Fibroblast of pulmonary artery (primary cell): Measurements from ENCODE around the gene SULT2A1.
"Not testable (repeated sequence)": the region's sequence is repeated elsewhere in the genome, so short reads cannot be mapped to it uniquely, and the experiment has no call there.

Experiments used
- DNase-seq: peaks from one replicate; pipeline ENCODE4 v3.0.0-alpha.2; 2010; ENCODE audit warnings: low read depth
- H3K4me3 ChIP-seq: replicated peaks from 2 replicates; pipeline ENCODE4 v1.5.1; 2011; ENCODE audit warnings: low read depth, mild to moderate bottlenecking, control low read depth, low read length, moderate library complexity
- CTCF ChIP-seq: IDR thresholded peaks from 2 replicates; pipeline ENCODE4 v1.5.1; 2011; ENCODE audit warnings: mild to moderate bottlenecking, control low read depth, low read length, inconsistent platforms; ENCODE audit errors: missing control alignments

The SULT2A1 gene, protein sequence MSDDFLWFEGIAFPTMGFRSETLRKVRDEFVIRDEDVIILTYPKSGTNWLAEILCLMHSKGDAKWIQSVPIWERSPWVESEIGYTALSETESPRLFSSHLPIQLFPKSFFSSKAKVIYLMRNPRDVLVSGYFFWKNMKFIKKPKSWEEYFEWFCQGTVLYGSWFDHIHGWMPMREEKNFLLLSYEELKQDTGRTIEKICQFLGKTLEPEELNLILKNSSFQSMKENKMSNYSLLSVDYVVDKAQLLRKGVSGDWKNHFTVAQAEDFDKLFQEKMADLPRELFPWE

GRCh38 chr19:47886010-47886559 lies at the start of gene SULT2A1:
SULT2A1 (minus strand) TSS chr19:47886315; CDS start chr19:47886257, 58 bp downstream.
- no peak within 1 kb of the TSS for H3K4me3 ChIP-seq
- no peak for TF ChIP-seq CTCF
- no peak for DNase-seq

GRCh38 chr19:47928581-47928980 lies 42.5 kb upstream of the SULT2A1 start:
- H3K4me3 ChIP-seq, DNase-seq: not testable (repeated sequence)

GRCh38 chr19:47920107-47920506 lies 34.0 kb upstream of the SULT2A1 start:
- not testable (repeated sequence) for DNase-seq, H3K4me3 ChIP-seq

GRCh38 chr19:47910191-47910590 lies 24.1 kb upstream of the SULT2A1 start:
- not testable (repeated sequence) for H3K4me3 ChIP-seq, DNase-seq

- not testable (repeated sequence) for H3K4me3 ChIP-seq, DNase-seq
These were observed 23.2 kb upstream of the SULT2A1 start for GRCh38 chr19:47909350-47909749.

DNA sequence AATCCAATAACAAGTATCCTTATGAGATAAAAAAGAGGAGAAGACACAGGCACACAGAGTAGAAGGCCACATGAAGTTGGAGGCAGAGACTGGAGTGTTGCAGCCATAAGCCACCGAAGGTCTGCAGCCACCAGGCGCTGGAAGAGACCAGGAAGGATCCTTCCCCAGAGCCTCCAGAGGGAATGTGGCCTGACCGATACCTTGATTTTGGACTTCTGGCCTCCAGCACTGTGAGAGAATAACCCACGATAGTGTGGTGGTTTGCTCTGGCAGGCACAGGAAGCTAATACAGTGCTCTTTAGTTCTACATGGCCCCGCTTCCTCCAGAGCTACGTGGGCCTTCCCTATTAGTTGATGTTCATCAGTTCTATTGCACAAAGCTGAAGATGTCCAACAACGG lies 15.3 kb upstream of the SULT2A1 start:
- no peak overlapping the region for H3K4me3 ChIP-seq
- TF ChIP-seq CTCF: no peak
- no peak for DNase-seq

DNA sequence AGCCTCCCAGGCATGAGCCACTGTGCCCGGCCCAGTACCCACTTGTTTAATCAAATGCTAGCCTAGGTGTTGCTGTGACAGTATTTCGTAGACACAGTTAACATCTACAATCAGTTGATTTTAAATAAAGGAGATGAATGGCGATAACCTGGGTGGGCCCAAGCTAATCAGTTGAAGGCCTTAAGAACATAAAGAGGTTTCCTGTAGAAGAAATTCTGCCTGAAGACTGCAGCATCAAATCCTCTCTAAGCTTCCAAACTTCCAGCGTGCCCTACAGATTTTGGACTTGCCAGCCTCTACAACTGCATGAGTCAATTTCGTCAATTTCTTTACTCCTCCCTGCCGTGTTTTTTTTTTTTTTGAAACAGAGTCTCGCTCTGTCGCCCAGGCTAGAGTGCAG lies 13.2 kb upstream of the SULT2A1 start:
- DNase-seq: no peak
- TF ChIP-seq CTCF: no peak
- no peak overlapping the region for H3K4me3 ChIP-seq

DNA sequence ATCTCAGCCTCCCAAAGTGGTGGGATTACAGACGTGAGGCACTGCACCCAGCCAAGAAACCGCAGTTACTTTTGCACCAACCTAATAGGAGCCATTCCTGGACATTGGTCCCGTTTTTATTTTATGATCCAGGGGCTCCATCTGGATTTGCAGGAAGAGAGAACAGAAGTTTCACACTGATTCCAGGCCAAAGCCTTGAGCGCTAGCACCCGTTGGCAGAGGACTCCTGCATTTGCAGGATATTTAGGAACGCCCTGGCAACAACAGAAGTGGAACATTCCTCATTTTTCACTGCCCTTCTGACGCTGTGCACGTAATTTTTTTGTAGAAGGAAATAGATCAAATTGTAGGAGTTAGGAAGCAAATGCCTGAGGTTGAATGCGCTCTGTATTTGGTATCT lies 11.7 kb upstream of the SULT2A1 start:
- no peak overlapping the region for H3K4me3 ChIP-seq
- DNase-seq: no peak
- no peak for TF ChIP-seq CTCF

DNA sequence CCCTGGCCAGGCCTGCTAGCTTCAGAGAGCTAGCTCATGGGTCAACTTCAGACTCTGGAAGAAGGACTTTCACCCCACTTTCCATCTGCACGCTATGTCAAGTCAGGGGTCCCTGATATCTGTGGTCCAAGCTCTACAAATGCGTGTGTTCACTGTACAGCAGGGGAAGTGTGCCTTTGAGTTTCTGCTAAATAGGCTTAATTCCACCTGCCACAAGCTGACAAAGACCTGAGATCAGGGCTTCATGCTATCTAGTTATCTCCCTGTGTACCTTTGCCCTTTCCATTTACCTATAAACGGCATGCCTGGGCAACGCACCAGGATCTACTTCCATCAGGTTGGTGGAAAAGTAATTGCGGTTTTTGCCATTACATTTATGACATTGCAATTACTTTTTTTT lies 10.7 kb upstream of the SULT2A1 start:
- DNase-seq: no peak
- TF ChIP-seq CTCF: no peak
- H3K4me3 ChIP-seq: no peak overlapping the region
